ENCODE measurements around the gene IMPACT. TPM values are rescaled to one million over a fixed set of nuclear protein-coding genes. Genes with fewer than 3 reads are reported as not detected.

The IMPACT gene
- total RNA-seq, 2 donors from 2014 or later, result 19.8 to 25.6 TPM

- Histone ChIP-seq H3K36me3 (no peaks in the 10 kb centered on the region), H3K9me3 (no peaks in the 10 kb centered on the region), H3K9ac (ENCODE audit: low read depth in 2 of 2, low read length in 2 of 2) (no peak overlapping the region), H3K4me3 (no peak overlapping the region), H3K27me3 (no peaks in the 10 kb centered on the region), H3K27ac (no peak overlapping the region), H3K4me1 (no peaks in the 10 kb centered on the region)
- no peak for DNase-seq
- TF ChIP-seq, protein P1, sequence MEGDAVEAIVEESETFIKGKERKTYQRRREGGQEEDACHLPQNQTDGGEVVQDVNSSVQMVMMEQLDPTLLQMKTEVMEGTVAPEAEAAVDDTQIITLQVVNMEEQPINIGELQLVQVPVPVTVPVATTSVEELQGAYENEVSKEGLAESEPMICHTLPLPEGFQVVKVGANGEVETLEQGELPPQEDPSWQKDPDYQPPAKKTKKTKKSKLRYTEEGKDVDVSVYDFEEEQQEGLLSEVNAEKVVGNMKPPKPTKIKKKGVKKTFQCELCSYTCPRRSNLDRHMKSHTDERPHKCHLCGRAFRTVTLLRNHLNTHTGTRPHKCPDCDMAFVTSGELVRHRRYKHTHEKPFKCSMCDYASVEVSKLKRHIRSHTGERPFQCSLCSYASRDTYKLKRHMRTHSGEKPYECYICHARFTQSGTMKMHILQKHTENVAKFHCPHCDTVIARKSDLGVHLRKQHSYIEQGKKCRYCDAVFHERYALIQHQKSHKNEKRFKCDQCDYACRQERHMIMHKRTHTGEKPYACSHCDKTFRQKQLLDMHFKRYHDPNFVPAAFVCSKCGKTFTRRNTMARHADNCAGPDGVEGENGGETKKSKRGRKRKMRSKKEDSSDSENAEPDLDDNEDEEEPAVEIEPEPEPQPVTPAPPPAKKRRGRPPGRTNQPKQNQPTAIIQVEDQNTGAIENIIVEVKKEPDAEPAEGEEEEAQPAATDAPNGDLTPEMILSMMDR (IDR thresholded peaks at IDR 0.05), result no peak
- intact Hi-C loops (cut with DNase I), result no loop called here
These were observed 39.0 kb downstream of the IMPACT start for GRCh38 chr18:24465486-24465885.

DNA sequence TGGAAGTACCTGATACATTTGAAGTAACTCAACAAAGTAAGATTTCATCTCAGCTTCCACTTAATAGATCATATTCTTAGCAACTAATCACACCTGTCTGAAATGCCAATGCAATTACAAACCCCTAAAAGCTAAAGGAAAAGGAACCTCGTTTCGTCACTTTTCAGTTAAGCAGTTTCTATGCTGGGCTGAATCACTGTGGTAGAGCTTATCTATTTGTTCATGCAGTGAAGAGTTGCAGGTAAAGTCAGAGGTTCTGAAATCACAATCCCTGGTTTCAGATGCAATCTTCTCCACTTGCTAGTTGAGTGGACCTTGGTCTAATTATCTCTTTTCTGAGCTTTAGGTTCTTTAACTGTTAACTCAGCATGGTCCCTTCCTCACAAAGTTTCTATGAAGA, 40.3 kb downstream of the IMPACT start:
- TF ChIP-seq, protein P1 (IDR thresholded peaks at IDR 0.05), result no peak
- Histone ChIP-seq H3K4me1 (no peaks in the 10 kb centered on the region), H3K27me3 (no peaks in the 10 kb centered on the region), H3K9me3 (no peaks in the 10 kb centered on the region), H3K4me3 (no peak overlapping the region), H3K27ac (no peak overlapping the region), H3K36me3 (no peaks in the 10 kb centered on the region), H3K9ac (ENCODE audit: low read depth in 2 of 2, low read length in 2 of 2) (no peak overlapping the region)
- intact Hi-C loops (cut with DNase I), result no loop called here
- DNase-seq, result no peak

DNA sequence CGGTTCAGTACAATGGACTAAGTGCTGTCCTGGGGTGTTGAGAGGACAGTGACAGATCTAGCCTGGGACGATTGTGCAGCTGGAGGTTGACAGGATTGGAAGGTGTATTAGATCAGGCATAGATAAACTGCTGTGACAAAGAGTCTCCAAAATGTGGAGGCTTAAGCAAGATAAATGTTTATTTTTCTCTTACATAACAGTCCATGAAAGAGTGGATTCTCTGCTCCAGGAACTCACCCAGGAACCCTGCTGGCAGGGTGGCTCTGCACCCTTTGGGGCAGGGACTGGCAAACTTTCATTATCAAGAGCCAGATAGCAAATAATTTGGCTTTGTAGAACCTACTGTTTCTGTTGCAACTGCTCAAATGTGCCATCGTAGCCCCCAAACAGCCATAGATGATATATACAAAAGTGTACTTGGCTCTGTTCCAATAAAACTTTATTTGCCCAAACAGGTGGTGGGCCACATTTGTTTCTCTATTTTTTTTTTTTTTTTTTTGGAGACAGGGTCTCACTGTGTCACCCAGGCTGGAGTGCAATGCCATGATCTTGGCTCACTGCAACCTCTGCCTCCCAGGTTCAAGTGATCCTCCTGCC, 43.6 kb downstream of the IMPACT start:
- Histone ChIP-seq H3K27ac (no peak overlapping the region), H3K36me3 (no peaks in the 10 kb centered on the region), H3K4me3 (no peak overlapping the region), H3K9me3 (no peaks in the 10 kb centered on the region), H3K27me3 (no peaks in the 10 kb centered on the region), H3K9ac (ENCODE audit: low read depth in 2 of 2, low read length in 2 of 2) (no peak overlapping the region), H3K4me1 (no peaks in the 10 kb centered on the region)
- DNase-seq, result no peak
- intact Hi-C loops (cut with DNase I), result no loop called here
- TF ChIP-seq, protein P1 (IDR thresholded peaks at IDR 0.05), result no peak

DNA sequence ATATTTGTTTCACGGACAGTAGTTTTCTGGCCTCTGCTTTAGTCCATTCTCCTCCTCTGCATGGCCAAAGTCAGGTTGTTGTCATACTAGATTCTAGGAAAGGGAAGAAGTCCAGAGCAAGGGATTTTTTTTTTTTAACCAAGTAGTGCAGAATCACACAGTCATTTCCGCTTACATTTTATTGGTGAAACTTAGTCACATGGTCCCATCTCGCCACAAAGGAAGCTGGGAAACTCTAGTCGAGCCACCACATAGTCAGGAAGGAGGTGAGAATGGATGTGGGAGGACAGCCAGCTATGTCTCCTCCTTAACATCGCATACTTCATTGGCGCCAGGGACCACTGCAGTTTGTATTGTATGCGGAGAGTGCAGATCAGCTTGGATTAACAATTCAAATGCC, 44.3 kb downstream of the IMPACT start:
- no peak overlapping the region for H3K27ac ChIP-seq
- H3K36me3 ChIP-seq, result no peaks in the 10 kb centered on the region
- H3K9ac ChIP-seq (ENCODE audit: low read depth in 2 of 2, low read length in 2 of 2), result no peak overlapping the region
- no peak for DNase-seq
- H3K4me1 ChIP-seq, result no peaks in the 10 kb centered on the region
- H3K4me3 ChIP-seq, result no peak overlapping the region
- intact Hi-C loops (cut with DNase I), result no loop called here
- H3K27me3 ChIP-seq, result no peaks in the 10 kb centered on the region
- TF ChIP-seq, protein P1 (IDR thresholded peaks at IDR 0.05), result no peak
- H3K9me3 ChIP-seq, result no peaks in the 10 kb centered on the region

DNA sequence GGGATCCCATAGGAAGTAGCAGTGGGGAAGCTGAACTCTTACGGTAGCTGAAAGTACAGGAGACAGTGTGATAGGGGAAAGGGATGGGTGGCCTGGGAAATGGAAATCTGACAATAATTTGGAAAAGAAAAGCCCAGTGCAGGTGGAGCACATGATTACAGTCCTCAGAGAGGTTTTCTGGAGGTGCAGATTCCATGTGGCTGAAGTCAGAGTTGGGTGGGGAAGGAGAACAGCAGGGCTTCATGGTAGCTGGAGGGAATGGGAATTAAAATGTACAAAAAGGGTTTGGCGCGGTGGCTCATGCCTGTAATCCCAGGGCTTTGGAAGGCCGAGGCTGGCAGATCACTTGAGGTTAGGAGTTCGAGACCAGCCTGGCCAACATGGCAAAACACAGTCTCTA, 46.1 kb downstream of the IMPACT start:
- intact Hi-C loops (cut with DNase I), result no loop called here
- no peak overlapping the region for H3K9ac ChIP-seq (ENCODE audit: low read depth in 2 of 2, low read length in 2 of 2)
- DNase-seq, result no peak
- no peak overlapping the region for H3K27ac ChIP-seq
- no peaks in the 10 kb centered on the region for H3K9me3 ChIP-seq
- no peaks in the 10 kb centered on the region for H3K36me3 ChIP-seq
- no peak overlapping the region for H3K4me3 ChIP-seq
- H3K4me1 ChIP-seq, result no peaks in the 10 kb centered on the region
- TF ChIP-seq, protein P1 (IDR thresholded peaks at IDR 0.05), result no peak
- no peaks in the 10 kb centered on the region for H3K27me3 ChIP-seq

Measured in colonic mucosa (tissue), 4 donors.